HG02943 (cell line): ENCODE measurements around the gene S100A12.

Experiments used
- ATAC-seq: cut with Tn5 transposase; IDR thresholded peaks from one replicate; pipeline ENCODE4 v1.9.1; 2021; ENCODE audit warnings: mild to moderate bottlenecking, low read depth, moderate library complexity; ENCODE audit not compliant: unreplicated experiment

The S100A12 gene

DNA sequence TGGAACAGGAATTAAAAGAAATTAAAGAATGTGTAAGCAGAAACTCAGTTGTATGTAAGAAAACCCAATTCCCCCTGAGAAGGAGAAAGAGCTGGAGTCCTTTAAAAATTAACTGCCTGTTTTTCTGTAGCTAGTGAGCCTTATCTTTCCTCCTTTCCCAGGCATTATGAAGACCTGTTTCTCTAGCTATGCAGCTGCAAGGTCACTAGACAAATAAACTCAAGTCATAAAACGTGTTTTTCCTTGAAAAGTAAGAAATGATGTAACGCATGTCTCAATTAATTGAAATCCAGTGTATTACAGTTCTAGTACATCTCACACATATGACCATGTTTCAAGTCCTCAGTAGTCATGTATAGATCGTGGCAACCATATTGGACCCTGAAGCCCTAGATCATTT is 5.3 kb downstream of the S100A12 start:
- ATAC-seq: no peak

DNA sequence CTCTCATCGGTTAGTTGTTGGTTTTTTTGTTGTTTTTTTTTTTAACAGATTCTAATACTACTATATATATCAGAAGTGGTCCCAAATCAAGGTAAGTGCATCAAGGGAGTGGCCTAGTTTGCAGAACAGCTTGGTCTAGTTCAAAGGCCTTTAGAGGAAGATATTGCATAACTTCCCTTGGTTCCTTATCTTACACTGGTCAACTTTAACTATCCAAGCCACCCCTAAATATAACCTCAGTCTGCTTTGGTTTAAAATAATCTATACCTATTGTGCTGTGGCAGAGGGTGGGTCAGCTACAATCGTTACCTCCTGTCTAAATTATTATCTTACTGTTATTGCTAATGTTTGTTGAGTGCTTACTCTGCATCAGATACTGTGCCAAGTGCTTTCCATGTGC is 6.9 kb downstream of the S100A12 start:
- no peak for ATAC-seq

DNA sequence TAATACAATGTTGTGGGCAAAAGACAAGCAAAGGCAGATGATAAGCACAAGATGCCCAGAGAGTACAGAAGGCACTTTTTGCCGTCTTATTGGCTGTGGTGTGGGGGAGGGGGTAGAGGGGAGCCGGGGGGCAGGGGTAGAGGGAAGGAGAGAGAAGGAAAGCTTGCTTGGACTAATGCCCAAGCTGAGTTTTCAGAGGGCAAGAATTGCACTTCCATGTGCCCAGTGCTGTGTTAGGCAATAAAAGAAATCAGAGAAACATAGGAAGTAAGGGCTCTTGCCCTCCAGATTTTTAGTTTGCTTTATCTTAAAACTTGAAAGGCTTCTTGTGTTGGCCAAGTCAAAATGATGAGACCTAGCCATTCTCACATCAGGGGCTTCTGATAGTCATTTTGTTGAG is 8.3 kb downstream of the S100A12 start:
- no peak for ATAC-seq

DNA sequence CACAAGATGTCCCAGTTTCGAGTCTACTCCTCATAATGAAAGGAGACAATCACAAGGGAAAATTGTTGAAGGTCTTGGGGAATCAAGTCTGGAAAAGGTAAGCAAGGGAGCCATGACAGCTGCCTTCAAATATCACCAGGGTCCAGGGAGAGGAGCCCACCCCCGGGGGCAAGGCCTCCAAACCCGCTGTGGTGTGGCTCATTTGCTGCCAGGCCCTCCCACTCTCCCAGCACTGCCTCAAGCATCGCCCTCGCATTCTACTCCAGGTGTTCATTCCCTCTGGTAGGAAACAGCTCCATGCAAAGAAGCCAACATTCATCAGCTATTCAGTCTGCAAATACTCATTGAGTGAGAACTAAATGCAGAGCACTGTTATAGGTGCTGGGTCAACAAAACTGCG is 9.2 kb downstream of the S100A12 start:
- no peak for ATAC-seq

DNA sequence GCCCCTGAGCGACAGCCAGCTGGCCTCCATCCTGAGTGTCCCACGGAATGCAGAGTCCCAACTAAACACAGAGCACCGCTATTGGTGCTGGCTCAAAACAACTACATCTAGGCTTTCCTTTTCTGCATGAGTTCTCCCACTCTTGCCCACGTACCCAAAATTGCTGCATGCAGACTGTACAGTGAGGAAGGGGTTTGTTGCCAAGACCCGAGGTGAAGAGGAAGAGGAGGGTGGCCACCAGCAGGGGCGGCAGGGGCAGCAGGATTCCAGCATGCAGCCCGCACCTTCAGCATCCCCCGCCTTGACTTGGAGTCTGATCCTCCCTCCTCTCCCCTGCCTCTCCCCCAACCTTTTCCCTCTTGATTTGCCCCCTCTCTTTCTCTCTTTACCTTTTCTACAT is 9.7 kb downstream of the S100A12 start:
- no peak for ATAC-seq

DNA sequence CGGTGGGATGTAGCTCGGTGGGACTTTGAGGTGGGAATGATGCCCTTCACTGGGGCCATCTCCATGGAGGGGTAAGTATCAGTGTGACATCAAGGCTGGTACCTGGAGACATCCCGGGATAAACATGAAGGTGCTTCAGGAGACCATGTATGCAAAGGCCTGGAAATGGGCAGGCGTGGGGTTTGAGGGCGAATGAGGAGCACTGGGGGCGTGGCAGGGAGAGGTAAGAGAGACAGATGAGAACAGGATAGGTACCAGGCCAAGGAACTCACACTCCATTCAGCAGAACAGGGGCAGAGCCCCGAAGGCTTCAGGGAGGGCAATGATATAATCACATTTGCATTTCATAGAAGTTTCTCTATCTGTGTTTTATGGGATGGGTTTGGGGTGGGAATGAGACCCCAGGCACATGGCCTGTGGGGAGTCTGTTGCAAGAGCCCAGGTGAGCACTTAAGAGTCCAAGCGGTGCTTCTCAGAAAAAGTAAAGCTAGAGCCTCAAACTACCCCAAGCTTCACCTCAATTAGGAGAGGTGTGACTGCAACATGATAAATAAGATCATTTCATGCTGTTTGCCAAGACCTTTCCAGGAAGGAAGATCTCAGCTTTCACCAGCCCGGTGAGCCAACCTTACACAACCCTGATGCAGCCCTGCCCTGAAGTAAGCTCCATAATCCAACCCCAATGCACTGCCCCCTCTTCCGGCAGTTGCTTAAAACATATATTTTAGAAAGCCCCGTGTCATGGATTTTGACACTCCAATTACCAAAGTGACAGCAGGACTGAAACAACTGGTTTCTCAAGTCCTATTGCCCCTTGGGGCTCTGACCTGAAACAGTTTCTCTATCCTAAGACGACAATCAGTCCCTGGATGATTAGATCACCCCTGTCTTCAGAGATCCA is 10.4 kb downstream of the S100A12 start:
- no peak for ATAC-seq

DNA sequence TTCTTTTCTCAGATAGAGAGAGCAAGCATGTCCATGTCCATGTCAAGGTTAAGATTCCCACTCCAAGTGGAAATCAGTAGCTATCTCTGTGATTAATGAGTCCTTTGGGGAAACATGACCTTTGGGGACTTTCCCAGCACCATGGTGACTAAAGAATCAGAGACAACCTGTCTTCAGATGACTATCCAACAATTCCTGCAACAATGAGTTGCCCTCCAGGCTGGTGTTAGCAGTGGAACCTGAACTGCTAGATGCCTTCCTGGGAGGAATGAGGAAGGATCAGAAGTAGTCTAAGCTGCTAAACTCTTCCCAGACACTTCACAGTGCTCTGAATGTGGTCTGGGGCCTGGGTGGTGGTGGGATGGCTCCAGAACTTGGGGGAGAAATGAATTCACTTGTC is 11.3 kb downstream of the S100A12 start:
- ATAC-seq: no peak

DNA sequence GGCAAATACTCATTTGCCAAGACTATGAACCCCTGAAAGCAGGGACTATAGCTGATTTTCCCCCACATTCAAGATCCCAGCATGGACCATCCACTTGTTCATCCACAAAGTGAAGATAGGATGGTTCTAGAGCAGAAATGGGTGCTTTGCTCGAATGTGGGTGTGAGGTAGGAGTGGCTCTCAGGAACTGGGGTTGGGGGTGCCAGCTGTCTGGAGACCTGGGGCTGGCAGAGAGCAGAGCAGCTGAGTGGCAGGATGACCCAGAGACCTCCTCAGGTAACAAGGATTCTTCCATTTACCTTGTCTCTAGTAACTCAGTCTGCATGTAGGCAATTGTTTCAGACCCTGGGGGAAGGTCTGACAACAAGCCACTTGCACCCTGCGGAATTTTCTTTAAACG is 11.8 kb downstream of the S100A12 start:
- ATAC-seq: no peak

DNA sequence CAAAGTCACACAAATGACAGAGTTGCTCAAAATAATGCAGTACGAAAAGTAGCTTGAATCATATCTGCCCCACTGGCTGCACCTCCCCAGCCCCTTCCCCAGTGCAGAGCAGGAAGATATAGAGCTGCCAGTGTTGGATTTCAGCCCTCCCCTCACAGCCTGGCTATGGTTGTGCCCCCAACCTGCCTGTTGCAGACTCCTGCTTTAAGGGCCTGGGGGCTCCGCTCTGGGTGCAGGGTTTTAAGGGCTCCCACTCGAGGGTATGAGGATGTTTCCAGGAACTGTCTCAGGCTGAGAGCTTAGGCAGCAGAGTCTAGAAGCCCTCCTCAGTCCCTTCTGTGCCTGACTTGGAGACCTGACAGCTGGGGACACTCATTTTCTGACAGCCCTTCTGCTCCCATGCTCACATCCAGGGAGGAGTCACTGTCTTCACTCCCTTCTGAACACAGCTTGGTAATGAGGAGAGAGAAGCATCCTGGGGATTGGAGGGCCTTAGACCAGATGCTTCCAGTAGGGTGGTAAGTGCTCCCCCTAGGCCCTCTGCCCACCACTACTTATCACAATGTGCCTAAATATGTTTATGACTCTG is 13.1 kb downstream of the S100A12 start:
- no peak for ATAC-seq

DNA sequence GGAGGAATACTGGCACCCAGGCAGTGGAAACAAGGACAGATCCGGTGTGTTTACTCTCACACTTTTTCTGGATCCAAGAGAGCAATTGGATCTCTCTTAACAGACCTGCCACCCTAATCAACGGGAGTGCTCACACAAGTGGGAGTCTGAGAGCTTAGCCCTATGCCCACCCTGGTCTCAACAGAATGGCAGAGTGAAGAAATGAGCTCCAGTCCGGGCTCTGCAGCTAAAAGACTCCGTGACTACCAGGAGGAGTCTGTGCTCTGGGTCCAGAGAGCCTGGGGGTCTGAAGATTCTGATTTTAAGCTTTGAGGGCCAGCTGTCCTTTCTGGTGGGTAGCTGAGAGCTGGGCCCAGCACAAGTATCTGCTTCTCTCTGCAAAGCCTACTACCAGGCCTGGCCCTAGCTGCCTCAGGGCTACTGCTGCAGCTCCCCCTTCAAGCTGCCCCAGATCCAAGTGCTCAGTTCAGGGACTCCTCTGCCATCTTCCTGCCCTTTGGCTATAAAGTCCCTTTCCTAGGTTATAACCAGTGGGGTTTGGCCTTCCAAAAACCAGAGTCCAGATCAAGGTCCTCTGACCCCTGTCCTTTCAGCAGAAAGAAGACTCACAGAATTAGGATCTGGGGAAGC is 13.8 kb downstream of the S100A12 start:
- ATAC-seq: no peak

DNA sequence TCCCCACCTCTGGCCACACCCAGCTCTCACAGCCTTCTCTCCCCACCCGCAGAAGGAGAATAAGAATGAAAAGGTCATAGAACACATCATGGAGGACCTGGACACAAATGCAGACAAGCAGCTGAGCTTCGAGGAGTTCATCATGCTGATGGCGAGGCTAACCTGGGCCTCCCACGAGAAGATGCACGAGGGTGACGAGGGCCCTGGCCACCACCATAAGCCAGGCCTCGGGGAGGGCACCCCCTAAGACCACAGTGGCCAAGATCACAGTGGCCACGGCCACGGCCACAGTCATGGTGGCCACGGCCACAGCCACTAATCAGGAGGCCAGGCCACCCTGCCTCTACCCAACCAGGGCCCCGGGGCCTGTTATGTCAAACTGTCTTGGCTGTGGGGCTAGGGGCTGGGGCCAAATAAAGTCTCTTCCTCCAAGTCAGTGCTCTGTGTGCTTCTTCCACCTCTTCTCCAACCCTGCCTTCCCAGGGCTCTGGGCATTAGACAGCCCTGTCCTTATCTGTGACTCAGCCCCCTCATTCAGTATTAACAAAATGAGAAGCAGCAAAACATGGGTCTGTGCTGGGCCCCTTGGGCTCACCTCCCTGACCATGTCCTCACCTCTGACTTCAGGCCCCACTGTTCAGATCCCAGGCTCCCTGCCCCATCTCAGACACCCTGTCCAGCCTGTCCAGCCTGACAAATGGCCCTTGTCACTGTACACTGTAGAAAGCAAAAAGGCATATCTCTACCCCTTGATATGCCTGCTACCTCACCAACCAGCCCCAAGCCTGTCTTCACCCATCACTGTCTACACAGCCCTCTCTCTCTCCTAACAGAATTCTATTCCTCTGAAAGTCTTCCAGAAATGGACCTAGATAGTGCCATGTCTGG is 14.6 kb downstream of the S100A12 start:
- no peak for ATAC-seq

DNA sequence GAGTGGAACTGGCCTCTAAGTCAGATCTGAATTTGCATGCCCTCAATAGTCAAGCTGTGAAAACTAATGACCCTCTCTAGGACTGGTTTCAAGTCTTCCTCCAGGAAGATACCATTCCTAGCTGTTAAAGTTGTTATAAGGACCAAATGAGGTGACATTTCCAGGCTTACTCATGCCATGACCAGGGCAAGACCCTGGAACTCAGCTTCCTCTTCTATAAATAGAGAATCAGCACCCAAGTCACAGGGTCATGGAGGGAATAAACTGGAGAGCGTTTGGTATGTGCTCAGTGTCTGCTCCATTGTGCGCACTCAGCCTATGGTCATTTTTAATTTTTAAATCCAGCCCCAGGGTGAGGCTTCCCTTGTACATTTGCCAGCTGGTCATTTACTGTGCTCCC is 15.2 kb downstream of the S100A12 start:
- ATAC-seq: no peak

DNA sequence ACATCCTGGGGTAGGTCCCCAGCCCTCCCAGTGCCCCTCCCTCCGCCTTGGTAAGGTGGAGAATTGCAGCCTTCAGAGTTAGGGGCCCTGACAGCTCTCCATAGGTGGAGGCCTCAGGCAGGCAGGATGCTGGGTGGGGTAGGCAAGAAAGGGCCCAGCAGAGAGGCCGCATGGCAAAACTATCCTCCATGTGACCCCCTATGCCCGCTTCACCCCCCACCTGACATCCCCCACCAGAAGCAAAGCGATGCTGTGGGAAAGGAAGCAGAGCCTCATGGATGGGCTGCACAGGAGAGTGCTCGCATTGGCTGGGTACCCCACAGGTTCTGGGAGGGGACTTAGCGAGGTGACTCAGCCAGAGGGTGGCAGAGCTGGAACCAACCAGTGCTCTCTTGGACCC is 16.2 kb downstream of the S100A12 start:
- ATAC-seq: no peak

DNA sequence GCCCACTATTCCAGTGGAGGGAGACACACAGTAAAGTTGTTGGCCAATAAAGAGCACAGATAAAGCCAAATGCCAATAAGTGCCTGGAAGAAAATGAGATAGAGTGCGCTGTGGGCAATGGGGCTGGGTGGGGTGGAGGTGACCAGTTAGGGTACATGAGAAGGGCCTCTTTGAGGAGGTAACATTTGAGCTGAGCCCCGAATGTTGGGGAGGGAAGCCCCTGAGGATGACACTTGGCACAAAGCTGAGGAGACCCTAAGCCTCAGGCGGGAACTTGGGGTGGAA is 16.8 kb downstream of the S100A12 start:
- no peak for ATAC-seq

DNA sequence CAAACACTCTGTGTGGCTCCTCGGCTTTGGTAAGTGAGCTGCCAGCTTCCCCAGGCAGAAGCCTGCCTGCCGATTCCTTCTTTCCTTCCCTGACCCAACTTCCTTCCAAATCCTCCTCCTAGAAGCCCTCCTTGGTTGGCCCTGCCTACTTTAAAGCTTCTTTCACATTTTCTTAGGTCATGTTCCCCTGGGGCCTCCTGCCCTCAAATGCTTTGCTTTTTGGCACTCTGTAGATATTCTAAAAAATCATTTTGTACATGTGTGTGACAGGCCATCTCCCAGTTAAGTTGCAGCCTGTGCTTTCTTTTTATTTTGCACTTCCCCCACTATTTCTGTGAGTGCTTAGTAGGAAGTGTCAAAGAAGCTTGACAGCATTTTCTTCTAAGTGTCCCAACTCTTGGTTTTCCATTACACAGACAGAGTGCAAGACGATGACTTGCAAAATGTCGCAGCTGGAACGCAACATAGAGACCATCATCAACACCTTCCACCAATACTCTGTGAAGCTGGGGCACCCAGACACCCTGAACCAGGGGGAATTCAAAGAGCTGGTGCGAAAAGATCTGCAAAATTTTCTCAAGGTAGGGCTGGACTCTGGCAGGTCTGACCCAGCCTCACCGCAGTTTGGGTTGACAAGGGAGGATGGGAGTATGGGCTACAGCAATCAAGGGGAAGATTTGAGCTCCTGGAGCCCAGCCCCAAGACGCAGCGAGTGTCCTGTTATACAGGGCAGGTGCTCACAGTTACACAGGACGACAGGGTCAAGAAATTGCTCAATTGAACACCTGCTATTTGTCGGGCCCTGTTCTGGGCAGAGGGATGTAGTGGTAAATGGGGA is 17.3 kb downstream of the S100A12 start, which contains the start of gene S100A9:
Gene S100A9, plus strand, starts transcription at position 2 of the 838 bp plus-strand sequence. Its CDS starts 430 bp downstream, at position 432.
- no peak for ATAC-seq

DNA sequence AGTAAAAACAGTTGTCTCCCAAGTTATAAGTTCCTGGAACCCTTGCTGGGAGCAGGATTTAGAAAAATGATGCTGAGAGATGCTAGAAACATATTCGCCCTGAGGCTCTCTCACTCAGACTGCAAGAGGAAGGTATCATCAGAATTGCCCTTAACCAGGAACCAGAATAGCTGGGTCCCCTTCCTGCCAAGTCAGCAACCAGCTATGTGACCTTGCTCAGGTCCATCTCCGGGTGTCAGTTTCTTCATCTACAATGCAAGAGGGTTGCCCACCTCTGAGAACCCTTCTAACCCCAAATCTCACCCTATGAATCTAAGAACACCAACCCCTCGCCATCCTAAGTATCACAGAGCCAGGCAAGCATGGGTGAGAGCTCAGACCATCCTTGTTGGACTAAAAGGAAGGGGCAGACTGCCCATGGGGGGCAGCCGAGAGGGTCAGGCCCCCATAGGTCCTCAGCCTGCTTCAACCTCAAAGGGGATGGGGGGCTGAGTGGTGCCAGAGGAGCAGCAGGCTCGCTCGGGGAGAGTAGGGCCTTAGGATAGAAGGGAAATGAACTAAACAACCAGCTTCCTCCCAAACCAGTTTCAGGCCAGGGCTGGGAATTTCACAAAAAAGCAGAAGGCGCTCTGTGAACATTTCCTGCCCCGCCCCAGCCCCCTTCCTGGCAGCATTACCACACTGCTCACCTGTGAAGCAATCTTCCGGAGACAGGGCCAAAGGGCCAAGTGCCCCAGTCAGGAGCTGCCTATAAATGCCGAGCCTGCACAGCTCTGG is 18.2 kb downstream of the S100A12 start:
- no peak for ATAC-seq

DNA sequence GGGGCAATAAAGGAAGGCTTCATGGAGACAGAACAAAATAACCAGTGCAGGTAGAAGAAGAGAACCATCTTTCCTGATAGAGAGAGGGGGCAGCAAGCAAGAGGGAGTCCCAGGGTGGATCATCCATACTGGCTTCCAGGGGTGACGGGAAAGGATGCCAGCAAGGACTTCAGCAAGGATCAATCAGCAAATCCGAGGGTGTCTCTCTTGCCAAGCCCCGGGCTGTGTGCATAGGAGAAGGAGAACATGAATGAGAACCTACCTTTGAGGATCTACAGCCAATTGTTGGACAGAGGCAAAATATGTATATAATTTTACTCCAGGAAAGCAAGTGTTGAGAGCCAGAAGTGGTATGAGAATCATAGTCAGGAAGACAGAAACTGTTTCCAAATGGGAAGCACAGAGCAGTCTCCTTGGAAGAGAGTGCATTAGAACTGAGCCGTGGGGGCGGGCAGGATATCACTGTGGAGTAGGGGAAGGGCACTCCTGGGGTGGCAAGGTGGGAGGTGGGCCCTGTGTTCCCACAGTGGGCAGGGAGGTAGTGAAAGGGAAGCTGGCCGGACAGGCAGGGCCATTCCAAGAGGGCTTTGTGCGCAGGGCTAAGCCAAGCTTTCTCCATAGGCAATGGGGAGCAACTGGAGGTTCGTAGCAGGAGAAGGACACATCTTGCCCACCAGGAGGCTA is 18.9 kb downstream of the S100A12 start:
- no peak for ATAC-seq

DNA sequence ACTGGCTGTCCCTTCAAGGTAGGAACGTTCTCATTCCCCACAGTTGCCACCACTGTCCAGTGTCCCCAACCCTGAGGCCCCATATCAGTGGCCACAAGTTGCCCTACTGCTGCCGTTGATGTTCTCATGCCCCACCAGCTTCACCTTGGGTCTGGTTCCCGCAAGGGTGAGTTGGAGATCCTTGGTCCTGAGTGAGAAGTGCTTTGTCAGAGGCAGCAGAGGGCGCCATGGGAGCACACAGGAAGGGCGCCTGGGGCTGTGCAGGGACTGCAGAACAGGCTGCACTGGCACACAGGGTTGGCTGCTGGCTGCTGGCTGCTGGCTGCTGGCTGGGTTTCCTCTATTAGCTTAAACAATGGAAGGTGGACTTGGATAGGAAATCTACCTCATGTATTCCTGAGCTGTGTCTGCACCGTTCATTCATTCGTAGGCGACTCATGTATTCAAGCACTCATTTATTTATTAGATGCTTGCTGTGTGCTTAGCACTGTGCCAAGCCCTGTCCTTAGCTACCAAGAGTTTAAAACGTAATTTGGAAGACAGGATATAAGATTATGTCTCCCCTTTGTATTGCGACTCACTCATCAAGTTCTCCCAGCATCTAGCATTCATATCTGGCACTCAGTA is 19.9 kb downstream of the S100A12 start:
- ATAC-seq: no peak
